HFFc6 (cell line): ENCODE data around the gene C1QTNF12. TPM values are rescaled to one million over a fixed set of nuclear protein-coding genes. Genes with fewer than 3 reads are reported as not detected.
"Not testable (repeated sequence)": the region's sequence is repeated elsewhere in the genome, so short reads cannot be mapped to it uniquely, and the experiment has no call there.

Source experiments
- DNase-seq: peaks from one replicate; pipeline ENCODE4 v3.0.0-alpha.2; 2018
- H3K27ac Mint-ChIP-seq: 2 replicates; pipeline ENCODE4 v1.8.0; 2020; ENCODE audit warnings: mild to moderate bottlenecking, mixed read lengths
- H3K27me3 Mint-ChIP-seq: 2 replicates; pipeline ENCODE4 v1.8.0; 2021; ENCODE audit warnings: mild to moderate bottlenecking, moderate library complexity, mixed read lengths; ENCODE audit not compliant: insufficient read depth
- H3K36me3 Mint-ChIP-seq: 2 replicates; pipeline ENCODE4 v1.8.0; 2021; ENCODE audit warnings: low read depth, mixed read lengths
- H3K4me1 Mint-ChIP-seq: 2 replicates; pipeline ENCODE4 v1.8.0; 2020; ENCODE audit warnings: low read depth, mixed read lengths
- H3K4me3 Mint-ChIP-seq: 2 replicates; pipeline ENCODE4 v1.8.0; 2020; ENCODE audit warnings: mild to moderate bottlenecking, moderate library complexity, mixed read lengths
- H3K9me3 Mint-ChIP-seq: 2 replicates; pipeline ENCODE4 v1.8.0; 2020; ENCODE audit warnings: mild to moderate bottlenecking, mixed read lengths
- CTCF ChIP-seq: fragments of 200-600 bp; sonication (generic); IDR thresholded peaks from 2 replicates; pipeline ENCODE4 v1.5.0; 2021; ENCODE audit warnings: antibody characterized with exemption, mild to moderate bottlenecking
- total RNA-seq, 6 experiments: library from RNA; stranded (reverse); fragmentation: NEBNext Ultra II Directional; extraction: Animal tissue kit (Norgen Biotek cat#: 25700); gene quantifications; 2 replicates in 1 of 6; 3 replicates in 5 of 6; pipeline ENCODE4 v1.2.3, GENCODE V29; 2021

C1QTNF12 gene
- total RNA-seq, 6 experiments from 2014 or later, result 0.31 to 1.7 (median 1.1) TPM

- no peaks in the 10 kb centered on the region for H3K9me3 Mint-ChIP-seq
- no peak for TF ChIP-seq CTCF
- H3K27me3 Mint-ChIP-seq, result peaks cover 2% of the 10 kb centered on the region
- H3K27ac Mint-ChIP-seq, result peak overlapping the region; percentile 58; the same call in 1 of the 2 replicates
- H3K4me3 Mint-ChIP-seq, result no peak overlapping the region
- DNase-seq, result no peak
- peaks cover 20% of the 10 kb centered on the region for H3K36me3 Mint-ChIP-seq
- H3K4me1 Mint-ChIP-seq, result no peaks in the 10 kb centered on the region
These were observed 4.3 kb upstream of the C1QTNF12 start for GRCh38 chr1:1250786-1251284.

GRCh38 chr1:1248009-1248913 is 1.7 kb upstream of the C1QTNF12 start:
- not testable (repeated sequence) for H3K4me1 Mint-ChIP-seq, DNase-seq, H3K27ac Mint-ChIP-seq, H3K9me3 Mint-ChIP-seq, H3K27me3 Mint-ChIP-seq, H3K4me3 Mint-ChIP-seq, H3K36me3 Mint-ChIP-seq

GRCh38 chr1:1247341-1247913 is 905 bp upstream of the C1QTNF12 start:
- no peak for TF ChIP-seq CTCF
- DNase-seq, result no peak
- Mint-ChIP-seq H3K9me3 (no peaks in the 10 kb centered on the region), H3K4me3 (no peak overlapping the region), H3K36me3 (peaks cover under 1% of the 10 kb centered on the region; the same call in 1 of the 2 replicates), H3K27me3 (peaks cover 2% of the 10 kb centered on the region; the same call in 1 of the 2 replicates), H3K27ac (no peak overlapping the region), H3K4me1 (no peaks in the 10 kb centered on the region)

GRCh38 chr1:1245817-1246576 is 525 bp downstream of the C1QTNF12 start:
- TF ChIP-seq CTCF, result no peak
- peaks cover under 1% of the 10 kb centered on the region; the same call in 1 of the 2 replicates for H3K27me3 Mint-ChIP-seq
- no peak overlapping the region for H3K27ac Mint-ChIP-seq
- H3K9me3 Mint-ChIP-seq, result no peaks in the 10 kb centered on the region
- no peaks in the 10 kb centered on the region for H3K4me1 Mint-ChIP-seq
- H3K4me3 Mint-ChIP-seq, result no peak overlapping the region
- no peaks in the 10 kb centered on the region for H3K36me3 Mint-ChIP-seq
- no peak for DNase-seq

- Mint-ChIP-seq H3K9me3 (no peaks in the 10 kb centered on the region), H3K4me3 (no peak overlapping the region), H3K4me1 (no peaks in the 10 kb centered on the region), H3K27ac (no peak overlapping the region), H3K36me3 (no peaks in the 10 kb centered on the region), H3K27me3 (peaks cover 2% of the 10 kb centered on the region; the same call in 1 of the 2 replicates)
- TF ChIP-seq CTCF, result no peak
- no peak for DNase-seq
These were observed 1.2 kb downstream of the C1QTNF12 start for GRCh38 chr1:1245178-1245816.
